ENCODE results near the gene EML4. TPM values are rescaled to one million over a fixed set of nuclear protein-coding genes. Genes with fewer than 3 reads are reported as not detected.
A peak's percentile ranks its signal among the peaks of the same experiment; 100 is the strongest.

EML4 gene
- total and polyA plus RNA-seq, 2 donors from 2014 or later: 13.0 to 53.6 TPM

DNA sequence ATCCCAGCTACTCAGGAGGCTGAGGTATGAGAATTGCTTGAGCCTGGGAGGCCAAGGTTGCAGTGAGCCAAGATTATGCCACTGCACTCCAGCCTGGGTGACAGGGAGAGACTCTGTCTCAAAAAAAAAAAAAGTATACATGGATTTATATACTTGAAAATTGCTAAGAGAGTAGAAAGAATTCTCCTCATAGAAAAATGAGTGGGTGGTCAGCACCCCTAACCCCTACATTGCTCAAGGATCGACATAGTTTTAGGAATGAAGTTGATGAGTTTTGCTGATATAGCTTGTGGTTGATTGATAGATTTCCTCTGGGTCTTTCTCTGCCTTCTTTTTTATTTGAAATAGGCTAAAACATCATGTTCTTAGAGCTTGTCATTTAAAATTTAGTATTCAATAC is 58.9 kb downstream of the EML4 start:
- no peak overlapping the region for H3K4me3 ChIP-seq (ENCODE audit: low read length in 3 of 3)
- intact Hi-C loops (cut with DNase I): no loop called here
- DNase-seq (no peak), FAIRE-seq (no peak)
- H3K27ac ChIP-seq (ENCODE audit: low read depth in 2 of 2, low read length in 2 of 2): no peak overlapping the region
- no peaks in the 10 kb centered on the region for H3K27me3 ChIP-seq (ENCODE audit: control insufficient read depth, insufficient read depth, low read length)
- TF ChIP-seq CTCF (IDR thresholded peaks at IDR 0.05; ENCODE audit: borderline replicate concordance, extremely low read depth, insufficient read depth): no peak
- H3K4me1 ChIP-seq (ENCODE audit: control insufficient read depth in 2 of 3, insufficient read depth in 2 of 3, low read depth in 1 of 3, low read length in 3 of 3): peaks cover 5 to 12% (median 6%) of the 10 kb centered on the region in 3 donors
- no peaks in the 10 kb centered on the region for H3K9me3 ChIP-seq (ENCODE audit: control insufficient read depth in 2 of 3, insufficient read depth in 1 of 3, low read length in 3 of 3)
- no peaks in the 10 kb centered on the region for H3K36me3 ChIP-seq (ENCODE audit: control insufficient read depth in 2 of 3, insufficient read depth in 3 of 3, low read length in 3 of 3)
- no peak overlapping the region for H3K9ac ChIP-seq (ENCODE audit: low read length in 3 of 3)

DNA sequence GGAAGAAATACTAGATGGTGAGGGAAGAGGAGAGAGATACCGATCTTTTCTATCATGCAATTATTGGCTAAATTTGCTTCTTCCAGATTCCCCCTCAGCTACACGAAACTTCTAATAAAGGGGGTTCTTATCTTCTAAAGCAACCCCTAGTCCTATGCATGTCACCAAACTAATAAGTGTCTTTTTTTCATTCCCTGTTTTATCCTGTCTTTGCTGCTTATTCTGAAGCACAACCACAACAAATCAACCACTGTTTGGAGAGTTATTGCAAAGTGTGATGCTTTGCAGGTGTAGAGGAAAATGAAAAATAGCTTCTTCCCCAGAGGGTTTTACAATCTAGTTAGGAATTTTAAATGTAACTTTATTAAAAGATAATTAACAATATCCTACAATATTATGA is 60.8 kb downstream of the EML4 start:
- intact Hi-C loops (cut with DNase I): no loop called here
- H3K4me1 ChIP-seq (ENCODE audit: control insufficient read depth in 2 of 3, insufficient read depth in 2 of 3, low read depth in 1 of 3, low read length in 3 of 3): peaks cover 0 to 22% (median 5%) of the 10 kb centered on the region in 3 donors
- TF ChIP-seq CTCF (IDR thresholded peaks at IDR 0.05; ENCODE audit: borderline replicate concordance, extremely low read depth, insufficient read depth): no peak
- no peak overlapping the region for H3K27ac ChIP-seq (ENCODE audit: low read depth in 2 of 2, low read length in 2 of 2)
- DNase-seq (no peak), FAIRE-seq (no peak)
- H3K9ac ChIP-seq (ENCODE audit: low read length in 3 of 3): no peak overlapping the region
- H3K4me3 ChIP-seq (ENCODE audit: low read length in 3 of 3): no peak overlapping the region
- no peaks in the 10 kb centered on the region for H3K27me3 ChIP-seq (ENCODE audit: control insufficient read depth, insufficient read depth, low read length)
- H3K36me3 ChIP-seq (ENCODE audit: control insufficient read depth in 2 of 3, insufficient read depth in 3 of 3, low read length in 3 of 3): no peaks in the 10 kb centered on the region
- no peaks in the 10 kb centered on the region for H3K9me3 ChIP-seq (ENCODE audit: control insufficient read depth in 2 of 3, insufficient read depth in 1 of 3, low read length in 3 of 3)

GRCh38 chr2:42230891-42231290 is 61.7 kb downstream of the EML4 start:
- Histone ChIP-seq H3K9ac (ENCODE audit: low read length in 3 of 3) (no peak overlapping the region), H3K36me3 (ENCODE audit: control insufficient read depth in 2 of 3, insufficient read depth in 3 of 3, low read length in 3 of 3) (no peaks in the 10 kb centered on the region), H3K27ac (ENCODE audit: low read depth in 2 of 2, low read length in 2 of 2) (no peak overlapping the region), H3K4me3 (ENCODE audit: low read length in 3 of 3) (no peak overlapping the region), H3K9me3 (ENCODE audit: control insufficient read depth in 2 of 3, insufficient read depth in 1 of 3, low read length in 3 of 3) (no peaks in the 10 kb centered on the region), H3K27me3 (ENCODE audit: control insufficient read depth, insufficient read depth, low read length) (no peaks in the 10 kb centered on the region), H3K4me1 (ENCODE audit: control insufficient read depth in 2 of 3, insufficient read depth in 2 of 3, low read depth in 1 of 3, low read length in 3 of 3) (peaks cover 0 to 22% (median 5%) of the 10 kb centered on the region in 3 donors)
- intact Hi-C loops (cut with DNase I): no loop called here
- TF ChIP-seq CTCF (IDR thresholded peaks at IDR 0.05; ENCODE audit: borderline replicate concordance, extremely low read depth, insufficient read depth): no peak
- DNase-seq: peak in 3 of 5 donors; percentile 31 to 80 (median 71)
- FAIRE-seq: no peak

GRCh38 chr2:42232024-42232423 is 62.9 kb downstream of the EML4 start:
- H3K36me3 ChIP-seq (ENCODE audit: control insufficient read depth in 2 of 3, insufficient read depth in 3 of 3, low read length in 3 of 3): no peaks in the 10 kb centered on the region
- H3K27me3 ChIP-seq (ENCODE audit: control insufficient read depth, insufficient read depth, low read length): no peaks in the 10 kb centered on the region
- FAIRE-seq (no peak), DNase-seq (no peak)
- H3K4me1 ChIP-seq (ENCODE audit: control insufficient read depth in 2 of 3, insufficient read depth in 2 of 3, low read depth in 1 of 3, low read length in 3 of 3): peaks cover 0 to 22% (median 5%) of the 10 kb centered on the region in 3 donors
- H3K9me3 ChIP-seq (ENCODE audit: control insufficient read depth in 2 of 3, insufficient read depth in 1 of 3, low read length in 3 of 3): no peaks in the 10 kb centered on the region
- no peak for TF ChIP-seq CTCF (IDR thresholded peaks at IDR 0.05; ENCODE audit: borderline replicate concordance, extremely low read depth, insufficient read depth)
- H3K4me3 ChIP-seq (ENCODE audit: low read length in 3 of 3): no peak overlapping the region
- intact Hi-C loops (cut with DNase I): no loop called here
- no peak overlapping the region for H3K9ac ChIP-seq (ENCODE audit: low read length in 3 of 3)
- H3K27ac ChIP-seq (ENCODE audit: low read depth in 2 of 2, low read length in 2 of 2): no peak overlapping the region
